Measurements from ENCODE around the gene NSUN2.

The NSUN2 gene

DNA sequence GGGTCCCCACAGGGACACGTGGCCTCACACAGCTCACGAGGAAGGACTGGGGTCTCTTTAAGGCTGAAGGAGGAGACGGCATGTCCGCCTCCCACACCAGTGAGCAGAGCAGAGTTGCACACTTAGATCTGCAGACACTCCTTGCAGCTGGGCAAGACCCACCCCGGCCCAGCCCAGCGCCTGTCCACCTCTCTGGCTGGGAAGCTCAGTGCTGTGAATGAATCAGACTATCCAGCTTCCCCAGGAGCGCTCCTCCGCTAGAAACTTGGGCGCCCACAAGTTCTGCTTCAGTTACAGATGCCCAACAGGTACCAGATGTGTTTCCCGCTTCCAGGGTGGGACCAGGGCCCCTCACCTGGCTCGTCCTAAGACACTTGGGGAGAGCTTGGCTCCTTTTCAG is 78.9 kb downstream of the NSUN2 start:
- DNase-seq = no peak

- no peak for DNase-seq
Observed at GRCh38 chr5:6552612-6553011, 80.2 kb downstream of the NSUN2 start.

GRCh38 chr5:6551955-6552313 is 80.9 kb downstream of the NSUN2 start:
- no peak for DNase-seq

DNA sequence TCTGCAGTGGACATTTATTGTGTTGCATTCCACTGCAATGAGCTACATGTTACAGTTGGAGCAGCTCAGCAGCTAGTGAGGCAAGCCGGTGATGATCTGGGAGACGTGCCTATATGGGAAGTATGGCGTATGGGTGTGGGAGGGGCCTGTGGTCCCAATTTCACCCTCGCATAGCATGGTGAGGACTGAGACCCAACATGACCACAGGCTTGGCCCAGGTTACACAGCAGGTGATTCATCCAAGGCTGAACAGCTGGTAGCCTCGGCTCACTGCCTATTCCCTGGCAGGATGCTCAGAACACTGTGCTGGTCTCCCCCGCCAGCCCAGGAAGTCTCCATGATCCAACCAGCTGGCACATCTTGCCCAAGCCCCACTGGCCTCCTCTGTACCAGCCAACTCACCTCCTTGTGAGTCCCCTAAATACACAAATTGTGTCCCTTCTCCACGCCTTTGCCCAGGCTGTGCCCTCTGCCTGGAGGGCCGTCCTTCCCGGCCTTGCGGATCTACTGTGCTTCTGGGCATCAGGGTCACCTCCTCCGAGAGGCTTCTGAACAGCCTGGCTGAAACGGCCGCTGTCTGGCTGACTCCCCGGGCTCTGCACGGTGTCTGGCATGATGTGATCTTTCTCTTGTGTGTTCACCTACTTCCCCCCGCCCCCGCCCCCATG is 81.4 kb downstream of the NSUN2 start:
- no peak for DNase-seq

DNA sequence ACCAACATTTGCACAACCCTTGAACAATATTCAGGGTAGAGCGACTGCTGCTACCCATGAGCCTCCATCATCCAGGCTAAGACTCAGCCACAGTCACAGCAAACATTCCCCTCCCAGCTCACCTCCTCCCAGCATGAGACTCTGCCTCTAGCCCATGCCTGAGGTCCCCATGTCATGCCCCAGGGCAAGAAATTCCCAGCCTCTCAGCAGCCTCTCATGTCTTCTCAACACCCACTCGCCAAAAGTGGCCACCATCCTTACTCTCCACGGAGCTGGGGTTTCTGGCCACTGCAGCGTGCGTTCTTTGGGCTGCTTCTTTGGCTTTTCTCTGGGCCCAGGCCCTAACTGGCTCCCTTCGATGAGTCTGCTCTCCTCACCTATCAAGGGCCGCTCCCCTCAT is 82.2 kb downstream of the NSUN2 start:
- DNase-seq = no peak
